ENCODE data around the gene EXOSC7.

DNA sequence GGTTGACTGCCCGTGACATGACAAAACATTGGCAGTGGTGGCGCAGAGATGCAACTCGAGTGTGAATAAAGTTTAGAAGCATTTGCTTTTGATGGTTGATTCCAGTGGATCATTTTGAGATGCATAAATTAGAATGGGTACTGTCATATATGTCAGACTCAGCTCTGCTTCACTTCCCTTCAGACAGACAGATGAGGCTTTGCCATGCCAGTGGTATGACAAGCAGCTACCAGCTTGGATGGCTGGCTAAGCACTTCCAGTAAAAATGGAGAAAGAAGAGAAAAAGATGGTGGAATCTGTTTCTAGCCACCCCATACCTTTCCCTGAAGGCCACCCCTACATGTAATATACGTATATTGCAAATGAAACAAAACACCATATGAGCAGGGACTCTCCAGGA, 36.5 kb downstream of the EXOSC7 start:
- no peak for TF ChIP-seq CEBPB (IDR thresholded peaks at IDR 0.05)
- TF ChIP-seq FOXM1 (IDR thresholded peaks at IDR 0.05; ENCODE audit: borderline replicate concordance, low read depth), result no peak
- TF ChIP-seq EP300 (IDR thresholded peaks at IDR 0.05; ENCODE audit: borderline replicate concordance), result no peak
- no peak for TF ChIP-seq REST (IDR thresholded peaks at IDR 0.05; ENCODE audit: low read depth)
